HG03432 (cell line): ENCODE measurements around the gene IQGAP1.
A peak's percentile ranks its signal among the peaks of the same experiment; 100 is the strongest.
"Not testable (repeated sequence)": the region's sequence is repeated elsewhere in the genome, so short reads cannot be mapped to it uniquely, and the experiment has no call there.

Experiments
- ATAC-seq: cut with Tn5 transposase; IDR thresholded peaks from one replicate; pipeline ENCODE4 v1.9.1; 2021; ENCODE audit warnings: mild to moderate bottlenecking, moderate library complexity; ENCODE audit not compliant: unreplicated experiment

IQGAP1 gene

DNA sequence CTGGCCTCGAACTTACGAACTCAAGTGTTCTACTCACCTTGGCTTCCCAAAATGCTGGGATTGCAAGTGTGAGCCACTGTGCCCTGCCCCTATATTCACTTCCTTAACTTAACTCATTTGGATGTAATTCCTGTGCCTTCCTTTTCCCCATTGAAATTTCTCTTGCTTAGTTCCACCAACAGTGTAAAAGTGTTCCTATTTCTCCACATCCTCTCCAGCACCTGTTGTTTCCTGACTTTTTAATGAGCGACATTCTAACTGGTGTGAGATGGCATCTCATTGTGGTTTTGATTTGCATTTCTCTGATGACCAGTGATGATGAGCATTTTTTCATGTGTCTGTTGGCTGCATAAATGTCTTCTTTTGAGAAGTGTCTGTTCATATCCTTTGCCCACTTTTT, 21.5 kb downstream of the IQGAP1 start:
- ATAC-seq = not testable (repeated sequence)

DNA sequence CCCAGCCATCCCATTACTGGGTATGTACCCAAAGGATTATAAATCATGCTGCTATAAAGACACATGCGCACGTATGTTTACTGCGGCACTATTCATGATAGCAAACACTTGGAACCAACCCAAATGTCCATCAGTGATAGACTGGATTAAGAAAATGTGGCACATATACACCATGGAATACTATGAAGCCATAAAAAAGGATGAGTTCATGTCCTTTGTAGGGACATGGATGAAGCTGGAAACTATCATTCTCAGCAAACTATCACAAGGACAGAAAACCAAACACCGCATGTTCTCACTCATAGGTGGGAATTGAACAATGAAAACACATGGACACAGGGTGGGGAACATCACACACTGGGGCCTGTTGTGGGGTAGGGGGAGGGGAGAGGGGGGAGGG, 22.3 kb downstream of the IQGAP1 start:
- not testable (repeated sequence) for ATAC-seq

DNA sequence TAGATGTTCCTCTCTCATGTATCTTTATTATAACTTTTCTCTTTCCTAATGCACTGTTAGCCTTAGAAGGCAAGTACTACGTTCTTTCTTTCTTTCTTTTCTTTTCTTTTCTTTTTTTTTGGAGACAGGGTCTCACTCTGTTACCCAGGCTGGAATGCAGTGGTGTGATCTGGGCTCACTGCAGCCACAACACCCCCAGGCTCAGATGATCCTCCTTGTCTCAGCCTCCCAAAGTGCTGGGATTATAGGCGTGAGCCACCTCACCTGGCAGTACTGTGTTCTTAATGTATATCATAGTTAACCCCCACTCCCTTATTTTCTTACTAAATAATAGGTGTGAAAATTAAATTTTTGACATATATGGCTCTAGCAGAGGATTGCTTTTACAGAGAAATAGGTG, 23.1 kb downstream of the IQGAP1 start:
- ATAC-seq = no peak

DNA sequence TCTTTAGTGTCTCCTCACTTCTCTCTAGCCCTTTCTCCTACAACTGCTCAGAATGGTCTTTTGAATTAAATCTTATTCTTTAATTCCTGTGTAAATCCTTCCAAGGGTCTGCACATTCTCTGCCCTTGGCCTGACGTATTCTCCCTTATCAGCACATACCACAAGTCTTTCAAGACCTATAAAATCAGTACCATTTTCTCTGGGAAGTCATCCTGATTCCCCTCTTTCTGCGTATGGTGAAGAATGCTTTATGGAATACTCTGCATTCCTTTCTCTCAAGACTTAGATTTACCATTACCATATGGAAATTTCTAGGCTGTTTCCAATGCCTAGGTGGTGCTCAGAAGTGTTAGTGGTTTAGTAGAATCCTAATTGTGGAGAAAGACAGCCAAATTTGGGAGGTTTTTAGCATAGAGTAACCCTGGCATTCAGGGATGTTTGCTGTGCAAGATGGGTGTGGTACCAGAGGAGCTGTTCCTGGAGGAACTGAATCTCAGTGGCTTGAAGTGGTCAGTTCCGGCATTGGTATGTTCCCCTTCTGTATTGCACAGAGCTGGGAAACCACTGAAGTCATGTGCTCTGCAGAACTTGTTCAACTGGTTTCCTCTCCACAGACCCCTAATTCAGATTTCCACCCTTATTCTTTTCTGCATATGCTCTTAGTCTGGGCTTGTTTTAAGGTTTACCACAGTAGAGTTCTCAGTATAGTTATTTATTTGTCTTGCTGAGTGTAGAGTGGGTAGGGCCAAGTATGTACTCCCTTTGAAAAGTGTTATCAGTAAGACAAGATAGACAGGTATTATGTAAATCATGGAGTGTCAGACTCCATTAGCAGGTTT, 24.5 kb downstream of the IQGAP1 start:
- peak; percentile 92 for ATAC-seq

DNA sequence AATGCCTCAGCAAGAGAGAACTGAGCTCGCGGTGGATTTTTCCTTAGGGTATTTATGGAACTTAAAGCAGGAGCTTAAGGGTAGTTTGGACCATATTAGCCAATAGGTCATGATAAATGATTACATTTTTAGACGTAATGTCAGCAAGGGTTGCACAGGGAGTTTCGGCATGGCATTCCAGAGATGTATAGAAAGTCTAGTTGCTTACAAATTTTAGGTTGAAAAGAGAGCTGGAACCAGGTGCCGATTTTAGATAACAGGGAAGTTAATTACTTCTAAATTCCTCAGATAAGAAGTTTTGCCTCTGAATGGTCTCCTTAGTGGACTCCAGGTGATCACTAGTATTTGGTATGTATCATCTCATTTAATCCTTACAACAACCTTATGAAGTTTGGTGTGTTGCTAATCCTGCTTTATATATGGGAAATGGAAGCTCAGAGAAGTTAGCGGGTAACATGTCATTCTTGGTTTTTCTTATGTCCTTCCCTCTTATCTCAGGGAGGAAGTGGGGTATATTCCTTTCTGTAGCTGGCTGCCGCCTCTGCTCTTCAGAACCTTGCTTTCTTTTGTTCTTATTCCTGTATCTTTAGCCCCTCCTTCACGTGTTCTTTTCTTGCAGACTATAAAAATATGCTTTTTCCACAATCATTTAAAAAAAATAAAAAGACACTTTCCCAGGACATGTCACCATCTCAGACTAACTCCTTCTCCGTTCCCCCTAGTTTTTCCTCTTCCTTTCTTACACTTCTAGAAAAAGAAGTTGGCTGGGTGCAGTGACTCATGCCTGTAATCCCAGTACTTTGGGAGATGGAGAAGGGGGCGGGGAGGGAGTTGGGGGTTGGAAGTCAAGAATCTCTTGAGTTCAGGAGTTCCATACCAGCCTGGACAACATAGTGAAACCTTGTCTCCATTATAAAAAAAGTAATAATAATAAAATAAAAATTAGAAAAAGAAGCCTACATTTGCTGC, 25.7 kb downstream of the IQGAP1 start:
- ATAC-seq = no peak

DNA sequence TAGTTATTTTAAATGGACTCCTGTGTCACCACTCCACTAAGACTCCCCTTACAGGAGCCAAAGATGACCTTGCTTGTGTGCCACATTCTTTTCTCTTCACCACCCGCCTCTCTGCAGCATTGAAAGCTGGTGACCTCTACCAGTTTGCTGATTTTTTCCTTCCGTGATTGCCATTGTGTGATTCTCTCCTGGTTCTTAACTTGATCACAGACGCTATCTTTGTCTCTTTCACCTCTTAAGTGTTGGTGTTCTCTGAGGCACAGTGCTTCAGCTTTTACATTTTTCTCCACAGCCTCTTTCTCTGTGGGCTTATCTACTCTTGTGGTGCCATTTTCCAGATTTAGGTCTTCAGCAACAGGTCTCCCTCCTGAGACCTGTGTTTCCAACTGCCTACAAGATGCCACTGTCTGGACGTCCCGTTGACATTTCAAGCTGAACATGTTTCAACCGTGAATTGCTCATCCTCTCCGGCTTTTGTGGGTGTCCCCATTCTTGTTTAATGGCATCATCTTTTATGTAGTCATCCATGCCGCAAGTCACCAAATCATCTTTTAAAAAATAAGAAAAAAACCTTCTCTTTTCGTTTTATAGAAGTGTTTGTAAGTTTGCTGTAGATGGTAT, 26.5 kb downstream of the IQGAP1 start:
- no peak for ATAC-seq

DNA sequence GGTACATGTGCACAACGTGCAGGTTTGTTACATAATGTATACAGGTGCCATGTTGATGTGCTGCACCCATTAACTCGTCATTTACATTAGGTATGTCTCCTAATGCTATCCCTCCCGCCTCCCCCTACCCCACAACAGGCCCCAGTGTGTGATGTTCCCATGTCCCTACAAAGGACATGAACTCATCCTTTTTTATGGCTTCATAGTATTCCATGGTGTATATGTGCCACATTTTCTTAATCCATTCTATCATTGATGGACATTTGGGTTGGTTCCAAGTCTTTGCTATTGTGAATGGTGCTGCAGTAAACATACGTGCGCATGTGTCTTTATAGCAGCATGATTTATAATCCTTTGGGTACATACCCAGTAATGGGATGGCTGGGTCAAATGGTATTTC, 28.0 kb downstream of the IQGAP1 start:
- not testable (repeated sequence) for ATAC-seq

DNA sequence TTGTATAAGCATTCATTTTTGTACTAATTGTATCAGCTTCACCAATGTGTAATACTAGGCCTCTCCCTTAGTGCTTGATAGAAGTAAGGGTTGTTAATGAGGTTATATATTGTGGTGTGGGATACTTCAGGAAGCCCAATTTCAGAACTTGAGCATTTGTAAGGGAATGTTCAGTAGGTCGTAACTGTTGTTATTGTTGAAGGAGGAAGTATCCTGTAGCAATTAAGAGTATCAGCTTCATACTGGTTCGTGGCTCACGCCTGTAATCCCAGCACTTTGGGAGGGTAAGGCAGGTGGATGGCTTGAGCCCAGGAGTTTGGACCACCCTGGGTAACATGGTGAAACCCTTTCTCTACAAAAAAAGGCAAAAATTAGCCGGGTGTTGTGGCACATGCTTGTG, 30.6 kb downstream of the IQGAP1 start:
- no peak for ATAC-seq

DNA sequence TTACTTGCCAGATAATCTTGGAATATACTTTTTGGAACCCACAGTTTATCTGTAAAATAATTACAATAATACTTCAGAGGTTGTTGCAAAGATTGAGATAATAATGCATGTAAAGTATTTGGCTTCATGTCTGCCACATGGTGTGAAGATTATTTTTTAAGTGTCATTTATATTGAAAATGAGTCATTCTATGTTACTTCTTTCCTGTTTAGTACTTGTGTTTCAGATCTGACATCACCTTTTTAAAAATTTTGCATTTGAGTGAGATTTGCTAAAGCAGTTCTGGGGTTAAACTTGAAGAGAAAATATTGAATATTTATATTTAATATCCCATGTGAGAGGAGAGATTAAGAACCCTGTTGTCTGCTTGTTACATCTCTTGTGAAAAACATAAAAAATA, 31.2 kb downstream of the IQGAP1 start:
- ATAC-seq = peak; percentile 47

DNA sequence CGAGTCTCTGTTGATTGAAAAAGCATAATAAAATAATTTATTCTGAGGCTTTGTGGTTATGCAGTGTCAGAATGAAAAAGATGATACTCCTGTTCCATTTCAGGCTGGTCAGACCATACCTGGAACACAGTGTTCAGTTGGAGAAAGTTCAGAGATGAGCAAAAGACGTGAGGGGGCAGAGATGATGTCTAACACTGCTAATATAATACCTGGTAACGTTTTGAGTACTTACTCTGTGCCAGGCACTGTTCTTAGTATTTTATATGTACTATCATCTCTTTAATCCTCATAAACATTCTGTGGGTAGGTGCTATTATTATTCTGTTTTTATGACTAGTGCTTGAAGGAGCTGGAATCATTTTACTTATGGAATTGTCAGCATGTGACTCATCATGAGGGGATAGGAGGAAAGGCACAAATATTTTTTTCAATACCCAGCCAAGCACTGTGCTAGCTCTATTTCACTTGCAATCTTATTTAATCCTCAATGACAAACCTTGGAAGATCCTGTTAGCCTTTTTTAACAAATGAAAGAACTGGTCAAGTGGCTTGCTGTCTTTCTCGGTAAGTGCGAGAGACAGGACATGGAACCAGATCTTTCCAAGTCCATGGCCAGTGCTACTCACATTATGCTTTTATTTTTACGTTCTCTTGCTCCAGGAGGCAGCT, 31.8 kb downstream of the IQGAP1 start:
- peak; percentile 72 for ATAC-seq

DNA sequence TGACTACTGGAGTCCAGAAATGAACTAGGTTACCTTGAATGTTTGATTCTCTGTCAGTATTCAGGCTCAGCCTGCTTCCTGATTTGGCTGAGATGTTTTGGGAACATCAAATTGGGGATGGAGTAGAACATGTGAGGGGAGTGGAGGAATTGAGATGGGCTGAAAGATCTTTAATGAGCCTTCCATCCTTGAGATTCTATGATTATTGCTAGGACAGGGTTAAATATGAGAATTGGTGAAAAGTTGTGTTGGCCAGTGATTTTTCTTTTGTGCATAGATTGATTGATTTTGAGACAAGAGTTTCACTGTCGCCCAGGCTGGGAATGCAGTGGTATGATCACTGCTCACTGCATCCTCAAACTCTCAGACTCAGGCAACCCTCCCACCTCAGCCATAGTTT, 32.4 kb downstream of the IQGAP1 start:
- ATAC-seq = no peak

DNA sequence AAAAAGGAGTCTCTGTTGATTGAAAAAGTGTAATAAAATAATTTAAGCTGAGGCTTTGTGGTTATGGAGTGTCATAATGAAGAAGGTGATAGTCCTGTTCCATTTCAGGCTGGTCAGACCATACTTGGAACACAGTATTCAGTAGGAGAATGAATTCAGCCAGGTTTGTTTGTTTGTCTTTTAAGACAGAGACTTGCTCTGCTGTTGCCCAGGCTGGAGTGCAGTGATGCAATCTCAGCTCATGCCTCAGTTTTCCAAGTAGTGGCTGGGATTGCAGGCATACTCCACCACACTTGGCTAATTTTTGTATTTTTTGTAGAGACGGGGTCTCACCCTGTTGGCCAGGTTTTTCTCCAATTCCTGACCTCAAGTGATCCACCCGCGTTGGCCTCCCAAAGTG, 33.5 kb downstream of the IQGAP1 start:
- no peak for ATAC-seq

DNA sequence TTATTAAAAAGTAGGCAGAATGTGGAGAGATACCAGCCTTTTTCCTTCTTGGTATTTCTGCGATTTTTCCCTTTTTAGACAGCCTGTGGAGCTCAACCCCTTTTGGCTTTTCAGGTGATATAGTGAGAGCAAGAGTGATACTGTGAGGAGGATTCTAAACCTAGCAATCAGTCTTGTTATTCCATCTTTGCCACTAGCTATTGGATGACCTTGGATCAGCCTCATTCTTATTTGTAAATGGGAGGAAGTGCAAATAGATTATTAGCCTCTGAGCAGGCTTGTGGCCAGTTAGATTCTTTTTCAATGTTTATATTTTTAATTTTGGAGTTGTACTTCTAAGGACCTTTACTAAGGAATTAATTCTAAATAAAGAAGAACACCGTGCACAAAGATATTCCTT, 34.0 kb downstream of the IQGAP1 start:
- no peak for ATAC-seq

DNA sequence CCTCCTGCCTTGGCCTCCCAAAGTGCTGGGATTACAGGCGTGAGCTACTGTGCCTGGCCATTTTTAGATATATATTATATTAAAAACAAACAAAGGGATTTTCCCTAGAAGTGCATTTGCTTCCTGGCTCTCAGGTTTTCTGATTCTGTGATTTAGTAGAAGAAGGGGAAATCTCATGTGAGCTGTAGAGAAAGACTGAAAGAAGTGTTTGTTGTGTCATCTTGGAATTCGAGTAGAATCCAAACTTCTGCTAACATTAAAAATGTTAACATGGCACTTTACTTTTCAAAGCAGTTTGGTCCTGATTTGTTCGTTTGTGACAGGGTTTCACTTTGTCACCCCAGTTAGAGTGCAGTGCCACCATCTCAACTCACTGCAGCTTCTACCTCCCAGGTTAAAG, 34.9 kb downstream of the IQGAP1 start:
- ATAC-seq = no peak

DNA sequence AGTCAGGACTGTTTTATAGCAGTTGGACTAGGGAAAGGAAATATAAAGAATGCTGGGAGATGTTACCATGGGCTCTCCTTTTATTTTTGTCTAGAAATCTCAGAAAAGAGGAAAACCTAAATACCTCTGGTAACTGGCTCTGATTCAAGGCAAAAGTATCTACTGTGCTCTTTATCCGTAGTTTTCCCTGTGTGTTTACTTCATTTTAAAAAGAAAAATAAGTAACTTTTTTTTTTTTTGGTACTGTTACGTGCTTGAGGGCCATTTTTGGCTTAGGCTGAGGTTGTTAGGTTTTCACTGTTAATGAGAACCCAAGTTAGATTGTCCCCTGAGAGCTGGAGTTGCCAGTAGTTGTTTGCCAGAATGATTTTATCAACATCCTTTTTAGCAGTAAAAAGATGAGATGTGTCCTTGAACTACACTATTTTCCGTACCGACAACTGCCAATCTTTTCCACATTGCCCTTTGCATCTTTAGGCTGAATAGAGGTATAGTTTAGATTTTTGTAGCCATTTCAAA, 35.8 kb downstream of the IQGAP1 start:
- ATAC-seq = no peak

DNA sequence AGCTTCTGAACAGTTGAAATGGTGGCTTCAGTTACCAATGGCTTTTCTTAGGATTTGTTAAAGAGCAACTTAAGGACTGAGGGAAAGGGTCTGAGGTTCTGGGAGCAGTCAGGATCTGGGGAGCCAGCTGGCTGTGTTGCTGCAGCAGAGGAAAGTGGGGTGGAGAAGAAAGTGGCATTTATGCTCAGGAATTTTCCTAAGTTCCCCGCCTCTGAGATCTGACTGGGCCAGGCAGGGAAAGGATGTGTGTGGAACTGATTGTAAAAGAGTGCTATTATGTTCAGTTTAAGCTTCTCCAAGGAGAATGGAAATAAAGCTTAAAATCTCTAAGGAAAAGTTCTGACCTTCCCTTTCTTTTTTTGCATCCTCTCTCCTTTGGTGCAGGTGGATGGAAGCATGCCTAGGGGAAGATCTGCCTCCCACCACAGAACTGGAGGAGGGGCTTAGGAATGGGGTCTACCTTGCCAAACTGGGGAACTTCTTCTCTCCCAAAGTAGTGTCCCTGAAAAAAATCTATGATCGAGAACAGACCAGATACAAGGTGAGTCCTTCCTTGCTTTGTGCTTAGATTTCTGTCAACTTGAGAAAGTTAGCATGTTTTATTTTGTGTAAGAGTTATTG, 37.8 kb downstream of the IQGAP1 start:
- ATAC-seq = no peak

DNA sequence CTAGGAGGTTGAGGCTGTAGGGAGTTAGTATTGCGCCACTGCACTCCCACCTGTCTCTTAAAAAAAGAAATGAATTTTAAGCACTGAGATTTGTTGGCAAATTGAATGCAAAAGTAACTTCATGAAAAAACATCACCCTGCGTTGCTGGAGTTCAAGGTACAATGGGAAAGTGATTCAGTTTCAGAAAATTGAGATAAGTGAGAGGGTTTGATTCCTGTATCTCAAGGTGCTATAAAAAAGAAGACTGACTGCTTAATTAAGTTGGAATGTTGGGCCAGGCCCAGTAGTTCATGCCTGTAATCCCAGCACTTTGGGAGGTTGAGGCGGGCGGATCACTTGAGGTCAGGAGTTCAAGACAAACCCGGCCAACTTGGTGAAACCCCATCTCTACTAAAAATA, 39.1 kb downstream of the IQGAP1 start:
- no peak for ATAC-seq

DNA sequence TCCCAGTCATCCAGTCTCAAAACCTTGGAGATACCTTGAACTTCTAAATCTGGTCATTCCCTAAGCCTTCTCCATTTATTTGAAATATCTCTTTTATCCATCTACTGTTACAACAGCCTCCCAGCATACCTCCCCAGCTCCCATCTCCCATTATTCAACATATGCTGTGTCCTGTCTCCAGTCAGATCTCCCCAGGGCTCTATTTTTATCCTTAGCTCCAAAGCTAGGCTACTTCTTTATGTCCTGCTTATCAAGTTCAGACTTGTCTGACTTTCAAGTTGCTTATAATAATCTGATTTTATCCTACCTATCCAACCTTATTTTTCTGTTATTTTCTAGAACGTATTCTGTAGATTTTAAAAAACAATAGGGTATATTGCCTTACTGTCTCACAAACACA, 44.2 kb downstream of the IQGAP1 start:
- no peak for ATAC-seq

DNA sequence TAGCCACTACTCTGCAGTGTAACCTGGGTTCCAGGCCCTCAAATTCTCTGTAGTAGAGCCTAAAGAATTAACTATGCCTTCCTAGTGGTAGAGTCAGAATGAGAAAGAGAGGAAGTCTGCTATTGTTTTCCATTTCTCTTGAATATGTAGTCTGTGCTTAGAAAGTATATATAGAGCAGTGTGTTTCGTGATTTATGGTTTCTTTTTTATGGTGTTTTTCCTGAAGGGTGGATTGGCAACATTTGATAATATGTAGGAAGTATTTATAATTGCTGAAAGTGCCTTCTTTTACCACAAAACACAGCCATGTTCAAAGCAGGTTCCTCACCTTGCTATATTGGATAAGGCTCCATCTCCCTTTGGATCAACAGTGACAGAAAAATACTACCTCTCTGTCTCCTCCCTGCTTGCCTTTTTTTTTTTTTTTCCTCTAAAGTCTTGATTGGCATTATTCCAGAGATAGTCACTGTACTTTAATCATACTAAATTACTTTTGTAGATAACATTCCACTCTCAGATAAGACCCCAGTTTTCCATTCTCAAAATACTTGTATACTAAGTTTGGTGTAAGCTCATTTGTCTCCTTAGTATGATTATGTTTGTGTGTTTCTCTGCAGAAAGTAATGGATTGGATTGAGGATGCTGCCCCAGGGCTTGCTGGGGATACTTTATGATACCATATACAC, 47.8 kb downstream of the IQGAP1 start:
- ATAC-seq = no peak

DNA sequence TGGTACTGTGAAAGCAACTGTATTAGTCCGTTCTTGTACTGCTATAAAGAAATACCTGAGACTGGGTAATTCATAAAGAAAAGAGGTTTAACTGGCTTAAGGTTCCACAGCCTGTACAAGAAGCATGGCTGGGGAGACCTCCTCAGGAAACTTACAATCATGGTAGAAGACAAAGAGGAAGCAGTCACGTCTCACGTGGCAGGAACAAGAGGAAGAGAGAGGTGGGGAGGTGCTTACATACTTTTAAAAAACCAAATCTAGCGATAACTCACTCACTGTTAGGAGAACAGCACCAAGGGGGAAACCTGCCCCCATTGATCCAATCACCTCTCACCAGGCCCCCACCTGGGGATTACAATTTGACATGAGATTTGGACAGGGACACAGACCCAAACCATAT, 48.9 kb downstream of the IQGAP1 start:
- ATAC-seq = no peak
